Fibroblast of lung (primary cell): Measurements from ENCODE around the gene CDKAL1. TPM values are rescaled to one million over a fixed set of nuclear protein-coding genes. Genes with fewer than 3 reads are reported as not detected.
A peak's percentile ranks its signal among the peaks of the same experiment; 100 is the strongest.

Experiments used
- DNase-seq, 2 donors: peaks; one replicate each; pipeline versions ENCODE4 v3.0.0 to v3.0.0-alpha.2; 2010; ENCODE audit warnings: low read depth in 2 of 2
- H2AFZ ChIP-seq: 2 replicates; pipeline ENCODE4 v1.5.1; 2012; ENCODE audit warnings: low read length, control low read depth, inconsistent platforms
- H3K27ac ChIP-seq: 2 replicates; pipeline ENCODE4 v1.5.1; 2011; ENCODE audit warnings: low read length, control low read depth; ENCODE audit not compliant: insufficient read depth
- H3K27me3 ChIP-seq: 2 replicates; pipeline ENCODE4 v1.5.1; 2011; ENCODE audit warnings: mild to moderate bottlenecking, low read length; ENCODE audit not compliant: control insufficient read depth, insufficient read depth
- H3K36me3 ChIP-seq: 2 replicates; pipeline ENCODE4 v1.5.1; 2011; ENCODE audit warnings: low read length; ENCODE audit not compliant: control insufficient read depth, insufficient read depth
- H3K4me1 ChIP-seq: 2 replicates; pipeline ENCODE4 v1.5.1; 2011; ENCODE audit warnings: low read length; ENCODE audit not compliant: control insufficient read depth, insufficient read depth; ENCODE audit errors: extremely low read depth
- H3K4me2 ChIP-seq: 2 replicates; pipeline ENCODE4 v1.5.1; 2011; ENCODE audit warnings: low read length, control low read depth; ENCODE audit not compliant: insufficient read depth; ENCODE audit errors: extremely low read depth
- H3K4me3 ChIP-seq, 4 experiments: fragments of 200-600 bp in 1 of 4; sonication (generic) in 1 of 4; replicated peaks in 1 of 4; 2 replicates each; pipeline ENCODE4 v1.5.1; 2011 to 2016; ENCODE audit warnings: low read length in 4 of 4, low read depth in 3 of 4, mild to moderate bottlenecking in 3 of 4, control low read depth in 2 of 4, inconsistent platforms in 1 of 4, mixed read lengths in 1 of 4; ENCODE audit not compliant: insufficient read depth in 1 of 4; ENCODE audit errors: control extremely low read depth in 1 of 4
- H3K79me2 ChIP-seq: 2 replicates; pipeline ENCODE4 v1.5.1; 2012; ENCODE audit warnings: mild to moderate bottlenecking, low read length, inconsistent platforms; ENCODE audit not compliant: control insufficient read depth, insufficient read depth
- H3K9ac ChIP-seq: 2 replicates; pipeline ENCODE4 v1.5.1; 2011; ENCODE audit warnings: mild to moderate bottlenecking, low read length, control low read depth; ENCODE audit not compliant: insufficient read depth
- H3K9me3 ChIP-seq: 2 replicates; pipeline ENCODE4 v1.5.1; 2012; ENCODE audit warnings: low read depth, low read length; ENCODE audit not compliant: control insufficient read depth, insufficient read depth
- H4K20me1 ChIP-seq: 2 replicates; pipeline ENCODE4 v1.5.1; 2011; ENCODE audit warnings: low read length; ENCODE audit not compliant: control insufficient read depth, insufficient read depth; ENCODE audit errors: extremely low read depth
- CTCF ChIP-seq, 2 donors: IDR thresholded peaks in 1 of 2; conservative IDR thresholded peaks in 1 of 2; 1 replicate in 1 of 2; 2 replicates in 1 of 2; pipeline ENCODE4 v1.5.1; 2011 to 2012; ENCODE audit warnings: low read length in 2 of 2, control low read depth in 1 of 2, inconsistent platforms in 1 of 2, low read depth in 1 of 2, mild to moderate bottlenecking in 1 of 2
- EZH2 ChIP-seq: IDR thresholded peaks from 2 replicates; pipeline ENCODE4 v1.5.1; 2012; ENCODE audit warnings: low read length, control low read depth, mild to moderate bottlenecking; ENCODE audit errors: missing control alignments
- polyA plus RNA-seq, 2 donors: library from polyadenylated mRNA; depleted of rRNA in 1 of 2; stranded (reverse) in 1 of 2; unstranded in 1 of 2; fragments of >200 nt; gene quantifications; 2 replicates each; pipeline ENCODE4 v1.2.1, GENCODE V29; 2011 to 2012; ENCODE audit warnings: missing spikeins in 1 of 2
- total RNA-seq: library from RNA; depleted of rRNA; stranded (reverse); fragments of >200 nt; gene quantifications from 2 replicates; pipeline ENCODE4 v1.2.1, GENCODE V29; 2014

CDKAL1 gene
- total and polyA plus RNA-seq, 2 donors (not counting 1 experiment from before 2014, with no cell fraction given) = 7.4 to 15.0 TPM

- Histone ChIP-seq H3K4me1 (no peaks in the 10 kb centered on the region), H3K27ac (no peak overlapping the region), H3K4me3 (no peak overlapping the region), H3K79me2 (no peaks in the 10 kb centered on the region), H2AFZ (no peak overlapping the region), H4K20me1 (no peaks in the 10 kb centered on the region), H3K36me3 (no peaks in the 10 kb centered on the region), H3K9ac (no peak overlapping the region), H3K9me3 (no peaks in the 10 kb centered on the region), H3K27me3 (no peaks in the 10 kb centered on the region), H3K4me2 (no peak overlapping the region)
- peak in 1 of 2 donors; percentile 36 for DNase-seq
- TF ChIP-seq EZH2 (no peak), CTCF (conservative IDR thresholded peaks at IDR 0.05 in 1 of 2, IDR thresholded peaks at IDR 0.05 in 1 of 2; ENCODE audit: low read depth in 1 of 2, low read length in 2 of 2) (no peak)
Observed at GRCh38 chr6:20706939-20707485, 172.8 kb downstream of the CDKAL1 start.

- Histone ChIP-seq H2AFZ (no peak overlapping the region), H3K27ac (no peak overlapping the region), H3K27me3 (no peaks in the 10 kb centered on the region), H3K79me2 (no peaks in the 10 kb centered on the region), H3K4me1 (no peaks in the 10 kb centered on the region), H3K36me3 (no peaks in the 10 kb centered on the region), H3K4me3 (no peak overlapping the region), H4K20me1 (no peaks in the 10 kb centered on the region), H3K9ac (no peak overlapping the region), H3K9me3 (no peaks in the 10 kb centered on the region), H3K4me2 (no peak overlapping the region)
- TF ChIP-seq CTCF (conservative IDR thresholded peaks at IDR 0.05 in 1 of 2, IDR thresholded peaks at IDR 0.05 in 1 of 2; ENCODE audit: low read depth in 1 of 2, low read length in 2 of 2) (no peak), EZH2 (no peak)
- no peak for DNase-seq
Observed at GRCh38 chr6:20707870-20708269, 173.6 kb downstream of the CDKAL1 start.

GRCh38 chr6:20708367-20709124, 174.3 kb downstream of the CDKAL1 start:
- peak; percentile 14 to 94 for DNase-seq
- Histone ChIP-seq H3K9ac (no peak overlapping the region), H3K27ac (no peak overlapping the region), H3K79me2 (no peaks in the 10 kb centered on the region), H3K4me1 (no peaks in the 10 kb centered on the region), H3K4me3 (no peak overlapping the region), H4K20me1 (no peaks in the 10 kb centered on the region), H3K9me3 (no peaks in the 10 kb centered on the region), H3K4me2 (no peak overlapping the region), H3K36me3 (no peaks in the 10 kb centered on the region), H2AFZ (no peak overlapping the region), H3K27me3 (no peaks in the 10 kb centered on the region)
- no peak for TF ChIP-seq EZH2
